VCaP (cell line): ENCODE data around the gene DLGAP1.
A peak's percentile ranks its signal among the peaks of the same experiment; 100 is the strongest.

Experiments
- H3K27ac ChIP-seq: fragments of 450-650 bp; 2 replicates; pipeline ENCODE4 v1.5.1; 2017
- TF ChIP-seq, protein P1 (sequence below): fragments of 450-650 bp; conservative IDR thresholded peaks from 2 replicates; pipeline ENCODE4 v1.5.1; 2017; ENCODE audit warnings: mild to moderate bottlenecking, moderate library complexity

Gene DLGAP1

DNA sequence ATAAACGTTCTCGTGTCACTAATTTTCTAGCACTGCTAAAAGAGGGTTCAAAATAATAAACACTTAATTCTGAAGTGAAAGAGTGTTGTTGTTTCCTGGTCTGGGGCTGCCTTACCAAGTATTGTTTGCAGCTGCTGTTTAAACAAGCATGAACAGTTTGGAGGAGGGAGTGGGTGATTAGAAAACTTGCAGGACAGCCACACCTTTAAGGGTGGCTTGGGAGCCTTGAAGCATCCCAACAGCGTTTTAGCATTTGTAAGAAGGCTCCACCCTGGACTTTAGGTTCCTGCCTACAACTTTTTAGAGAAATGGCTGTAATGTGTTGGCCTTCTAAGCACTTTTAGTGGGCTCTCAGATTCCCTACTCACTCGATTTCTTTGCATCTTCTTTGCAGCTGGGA lies 633.6 kb downstream of the DLGAP1 start:
- H3K27ac ChIP-seq = no peak overlapping the region
- TF ChIP-seq, protein P1, sequence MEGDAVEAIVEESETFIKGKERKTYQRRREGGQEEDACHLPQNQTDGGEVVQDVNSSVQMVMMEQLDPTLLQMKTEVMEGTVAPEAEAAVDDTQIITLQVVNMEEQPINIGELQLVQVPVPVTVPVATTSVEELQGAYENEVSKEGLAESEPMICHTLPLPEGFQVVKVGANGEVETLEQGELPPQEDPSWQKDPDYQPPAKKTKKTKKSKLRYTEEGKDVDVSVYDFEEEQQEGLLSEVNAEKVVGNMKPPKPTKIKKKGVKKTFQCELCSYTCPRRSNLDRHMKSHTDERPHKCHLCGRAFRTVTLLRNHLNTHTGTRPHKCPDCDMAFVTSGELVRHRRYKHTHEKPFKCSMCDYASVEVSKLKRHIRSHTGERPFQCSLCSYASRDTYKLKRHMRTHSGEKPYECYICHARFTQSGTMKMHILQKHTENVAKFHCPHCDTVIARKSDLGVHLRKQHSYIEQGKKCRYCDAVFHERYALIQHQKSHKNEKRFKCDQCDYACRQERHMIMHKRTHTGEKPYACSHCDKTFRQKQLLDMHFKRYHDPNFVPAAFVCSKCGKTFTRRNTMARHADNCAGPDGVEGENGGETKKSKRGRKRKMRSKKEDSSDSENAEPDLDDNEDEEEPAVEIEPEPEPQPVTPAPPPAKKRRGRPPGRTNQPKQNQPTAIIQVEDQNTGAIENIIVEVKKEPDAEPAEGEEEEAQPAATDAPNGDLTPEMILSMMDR = no peak

DNA sequence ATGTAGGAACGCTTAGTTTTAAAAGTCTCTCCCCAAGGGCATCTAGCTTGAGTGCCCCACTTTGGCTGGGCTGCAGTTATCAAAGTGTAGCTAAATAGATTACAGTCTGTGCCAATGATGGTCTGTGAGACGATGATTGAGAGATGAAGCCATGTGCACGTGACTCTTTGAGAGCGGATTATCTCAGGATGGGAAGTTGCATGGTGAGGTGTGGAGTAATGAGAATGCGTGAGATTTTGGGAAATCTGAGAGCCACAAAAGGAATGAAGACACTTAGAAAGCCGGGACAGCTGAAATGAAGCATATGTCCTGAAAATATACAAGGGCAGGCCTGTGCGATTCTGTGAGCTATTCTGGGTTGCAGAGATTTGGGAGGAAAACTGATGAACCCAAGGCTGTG lies 635.1 kb downstream of the DLGAP1 start:
- TF ChIP-seq, protein P1 = no peak
- H3K27ac ChIP-seq = no peak overlapping the region

DNA sequence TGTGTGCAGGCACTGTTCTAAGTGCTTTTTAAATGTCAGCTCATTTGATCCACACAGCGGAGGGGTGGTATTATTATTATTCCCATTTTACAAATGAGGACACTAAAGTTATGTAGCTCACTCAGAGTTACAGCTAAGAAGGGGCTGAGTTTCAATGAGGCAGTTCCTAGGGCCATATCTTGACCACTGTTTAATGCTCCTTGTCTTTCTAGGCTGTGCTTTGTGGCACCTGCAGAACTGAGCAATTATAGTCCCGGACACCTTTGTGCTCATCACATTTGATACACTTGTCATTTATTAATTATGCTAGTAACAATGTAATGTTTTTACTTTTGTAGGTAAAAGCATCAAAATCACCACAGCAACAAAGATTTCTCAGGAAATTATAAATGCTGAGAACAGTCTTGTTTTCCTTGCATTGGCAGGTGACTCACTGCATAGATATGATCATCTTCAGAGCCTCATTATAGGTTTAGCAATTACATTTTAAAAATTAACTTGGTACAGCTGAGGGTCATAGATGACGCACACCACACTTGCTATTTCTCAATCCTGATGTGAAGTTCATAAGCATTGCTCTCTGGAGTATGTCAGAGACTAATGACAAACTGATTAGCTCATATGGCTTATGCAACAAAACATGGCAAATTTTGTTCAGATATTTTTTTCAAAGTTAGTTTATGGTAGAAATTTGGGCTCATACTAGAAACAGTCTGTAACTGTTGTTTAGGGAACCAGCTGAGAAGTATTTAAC lies 638.3 kb downstream of the DLGAP1 start:
- TF ChIP-seq, protein P1 = no peak
- peak overlapping the region; percentile 21; the same call in 1 of the 2 replicates for H3K27ac ChIP-seq

DNA sequence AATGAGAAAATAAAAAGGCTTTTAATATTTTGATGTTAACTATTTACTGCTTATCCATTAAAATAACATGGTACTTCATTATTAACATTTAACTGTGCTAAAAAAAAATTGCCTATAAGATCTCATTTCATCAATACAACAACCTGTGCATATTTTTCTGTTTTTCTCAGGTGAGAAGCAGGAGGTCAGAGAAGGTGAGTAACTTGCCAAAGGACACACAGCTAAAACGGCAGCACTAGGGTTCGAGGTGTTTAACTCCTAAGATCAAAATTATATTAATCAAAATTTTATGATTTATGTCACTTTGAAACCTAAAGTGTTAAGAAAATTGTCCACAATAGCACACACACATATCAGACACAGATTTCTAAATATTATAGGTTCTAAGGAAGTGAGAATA lies 639.1 kb downstream of the DLGAP1 start:
- H3K27ac ChIP-seq = 0 out of 2 replicates have a peak overlapping the region, but pooled peaks have one; percentile 21
- TF ChIP-seq, protein P1 = no peak

DNA sequence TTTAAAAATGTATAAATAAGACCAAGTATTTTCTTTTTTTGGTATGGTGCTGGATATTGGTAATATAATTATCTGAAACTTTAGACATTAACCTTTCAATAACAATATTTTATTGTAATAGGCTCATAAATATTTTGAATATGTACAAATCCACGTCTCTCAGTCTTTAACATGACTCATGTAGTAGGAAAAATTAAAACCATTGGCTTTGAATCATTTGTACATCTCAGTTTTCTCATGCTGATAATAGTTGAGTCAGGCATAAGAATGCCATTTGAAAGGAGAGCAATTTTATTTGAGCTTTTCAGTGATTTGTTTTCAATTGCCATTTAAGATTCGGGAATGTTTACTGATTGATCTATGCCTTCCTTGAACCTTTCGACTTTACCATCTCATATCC lies 640.3 kb downstream of the DLGAP1 start:
- no peak overlapping the region for H3K27ac ChIP-seq
- TF ChIP-seq, protein P1 = no peak

DNA sequence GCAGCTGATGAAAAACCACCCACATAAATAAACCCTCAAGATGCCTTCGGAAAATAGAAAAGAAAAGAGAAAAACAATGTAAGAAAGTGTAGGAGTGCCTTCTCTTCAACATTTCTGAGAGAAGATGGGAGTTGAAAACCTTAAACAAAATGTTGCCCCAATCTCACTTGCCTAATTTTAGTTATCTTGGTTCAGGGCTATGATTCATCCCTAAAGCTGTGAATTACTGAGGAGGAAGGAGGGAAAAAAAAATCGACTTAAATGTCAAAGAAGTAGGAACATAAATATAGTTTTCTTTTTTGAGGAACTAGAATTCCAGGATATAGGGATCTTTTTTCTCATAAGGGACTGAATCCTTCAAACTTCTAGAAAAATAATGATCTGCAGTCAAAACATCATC lies 644.8 kb downstream of the DLGAP1 start:
- TF ChIP-seq, protein P1 = no peak
- no peak overlapping the region for H3K27ac ChIP-seq

DNA sequence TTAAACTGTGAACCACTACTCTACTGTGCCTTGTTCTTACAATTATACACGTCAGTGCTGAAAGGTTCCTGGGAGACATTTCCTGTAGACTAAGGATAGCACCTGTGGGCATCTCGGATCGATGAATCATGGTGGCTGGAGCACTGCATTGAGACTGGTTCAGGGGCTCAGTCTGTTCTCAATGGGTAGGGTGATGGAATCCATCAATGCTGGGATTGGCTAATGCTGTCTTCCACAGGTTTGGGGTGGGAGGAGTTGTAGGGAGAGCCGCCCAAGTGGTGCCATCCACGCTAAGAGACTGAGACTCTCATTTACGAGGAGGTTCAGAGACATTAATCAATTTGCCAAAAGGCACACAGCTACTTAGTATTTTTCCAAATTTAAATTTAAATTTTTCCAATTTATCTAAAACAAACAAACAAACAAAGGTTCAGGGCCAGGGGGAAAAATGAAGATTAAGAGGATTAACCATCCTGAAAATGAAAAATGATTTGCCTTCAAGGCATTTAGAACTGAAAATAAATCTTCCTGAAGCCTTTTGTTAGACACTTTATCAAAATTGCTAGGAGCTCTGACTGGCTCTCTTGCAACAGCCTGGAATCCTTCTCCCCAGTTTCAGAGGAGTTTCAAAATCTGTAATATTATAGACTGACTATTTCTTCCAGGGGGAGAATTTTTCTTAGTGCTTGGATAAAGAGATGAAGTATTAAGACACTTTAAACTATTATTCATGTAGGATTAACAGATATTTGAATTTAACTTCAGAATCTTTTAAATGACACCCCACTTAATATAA lies 645.9 kb downstream of the DLGAP1 start:
- no peak overlapping the region for H3K27ac ChIP-seq
- TF ChIP-seq, protein P1 = no peak
